ENCODE data around the gene LDLRAD4.
"Not testable (repeated sequence)": the region's sequence is repeated elsewhere in the genome, so short reads cannot be mapped to it uniquely, and the experiment has no call there.

Gene LDLRAD4

DNA sequence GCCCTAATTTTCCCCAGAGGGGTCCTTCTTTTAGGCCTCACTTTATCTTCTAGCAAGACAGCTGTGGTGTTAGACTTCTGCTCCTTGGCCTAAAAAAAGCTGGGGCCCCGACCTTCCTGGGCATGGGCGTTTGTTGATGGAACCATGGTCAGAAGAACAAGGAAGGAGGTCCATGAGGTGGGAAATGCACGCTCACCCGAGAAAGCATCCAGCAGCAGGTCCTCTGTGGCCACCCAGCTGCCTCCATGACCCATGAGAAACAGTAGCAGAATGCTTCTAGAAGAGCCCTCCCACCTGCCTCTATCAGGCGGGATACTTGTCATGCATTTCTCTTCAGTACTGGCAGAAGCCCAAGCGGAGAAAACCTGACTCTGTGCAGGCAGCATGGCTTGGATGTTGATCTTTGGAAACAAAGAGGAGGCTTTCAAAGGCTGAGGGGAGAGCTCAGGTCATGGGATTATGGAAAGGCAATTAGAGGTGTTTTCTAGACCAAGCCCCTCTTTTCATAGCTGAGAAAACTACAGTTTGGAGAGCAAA, 258.7 kb downstream of the LDLRAD4 start:
- DNase-seq: no peak

DNA sequence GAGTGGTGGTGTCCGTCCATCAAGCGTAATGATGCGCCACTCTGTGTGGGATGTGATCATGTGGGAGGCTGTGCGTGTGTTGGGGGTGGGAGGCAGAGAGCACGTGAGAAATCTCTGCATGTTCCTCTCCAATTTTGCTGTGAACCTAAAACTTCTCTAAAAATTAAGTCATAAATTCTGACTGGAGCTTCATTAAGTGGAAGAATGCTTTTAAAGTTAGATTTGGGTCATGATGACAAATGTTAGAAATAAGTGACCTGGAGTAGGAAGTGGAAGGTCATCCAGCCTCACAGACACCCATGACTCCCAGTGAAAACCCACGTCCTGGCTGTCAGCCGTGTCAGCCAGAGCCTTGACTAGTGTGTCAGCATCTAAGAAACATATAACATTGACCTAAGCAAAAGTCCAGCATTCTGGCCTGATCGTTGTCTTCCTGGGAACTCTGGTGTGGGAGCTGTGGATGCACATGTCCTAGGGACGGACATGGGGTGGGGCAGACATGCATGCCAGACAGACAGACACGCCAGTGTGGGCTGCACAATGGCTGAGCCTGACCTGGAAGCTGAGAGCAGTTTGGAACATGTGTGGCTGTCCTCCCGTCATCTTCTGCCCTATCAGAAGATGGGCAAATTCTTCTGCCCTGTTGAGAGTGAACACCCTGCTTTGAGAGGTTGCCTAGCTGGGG, 262.2 kb downstream of the LDLRAD4 start:
- no peak for DNase-seq

DNA sequence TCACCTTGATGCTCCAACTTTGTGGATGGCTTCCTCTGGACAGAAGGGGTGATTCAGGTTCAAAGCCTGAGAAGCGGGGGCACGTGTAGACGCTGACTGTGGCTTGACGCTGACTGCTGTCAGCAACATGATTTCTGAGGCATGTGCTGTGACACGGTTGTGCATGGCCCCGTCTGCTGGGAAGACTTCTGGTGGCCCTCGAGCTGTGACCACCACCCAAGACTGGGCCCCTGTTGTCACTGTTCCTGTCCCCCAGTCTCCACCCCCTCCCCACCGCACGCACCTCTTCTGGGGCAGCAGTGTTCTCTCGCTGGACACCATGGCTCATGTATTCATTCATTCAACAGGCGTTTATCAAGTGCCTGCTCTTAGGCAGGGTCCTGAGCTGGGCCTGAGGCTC, 262.8 kb downstream of the LDLRAD4 start:
- DNase-seq: no peak

DNA sequence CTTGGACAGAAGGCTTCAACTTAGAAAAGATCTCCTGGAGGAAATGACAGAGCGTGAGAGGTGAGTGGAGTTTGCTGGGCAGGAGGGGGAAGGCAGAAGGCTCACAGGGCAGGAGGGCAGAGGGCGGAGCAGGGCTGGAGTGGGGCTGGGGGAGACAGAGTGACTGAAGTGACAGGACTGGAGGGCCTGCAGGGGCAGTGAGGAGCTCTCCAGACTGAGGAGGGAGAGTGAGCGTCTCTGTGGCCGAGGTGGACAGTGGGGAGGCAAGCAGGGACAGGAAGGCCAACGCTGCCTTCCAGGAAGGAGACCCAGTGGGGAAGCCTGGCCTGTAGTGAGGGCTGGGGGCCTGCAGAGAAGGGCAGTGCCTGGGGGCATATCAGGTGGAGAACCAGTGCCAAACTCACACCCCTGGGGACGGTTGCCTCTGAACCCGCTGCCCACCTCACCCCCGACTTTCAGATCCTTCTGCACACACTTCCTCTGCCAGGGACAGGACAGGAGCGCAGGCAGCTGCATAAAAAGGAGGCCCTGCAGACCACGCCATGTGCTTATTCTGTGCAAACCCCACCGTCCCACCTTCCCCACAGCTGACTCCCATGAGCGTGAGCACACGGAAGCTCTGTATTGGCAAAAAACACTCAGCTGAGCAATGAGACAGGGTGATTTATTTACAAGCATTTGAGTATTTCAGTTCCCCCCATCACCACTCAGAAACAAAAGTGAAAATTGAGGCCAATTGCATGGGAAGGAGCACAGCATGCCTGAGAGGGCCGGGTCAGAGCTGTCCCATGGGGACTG, 263.5 kb downstream of the LDLRAD4 start:
- DNase-seq: no peak

DNA sequence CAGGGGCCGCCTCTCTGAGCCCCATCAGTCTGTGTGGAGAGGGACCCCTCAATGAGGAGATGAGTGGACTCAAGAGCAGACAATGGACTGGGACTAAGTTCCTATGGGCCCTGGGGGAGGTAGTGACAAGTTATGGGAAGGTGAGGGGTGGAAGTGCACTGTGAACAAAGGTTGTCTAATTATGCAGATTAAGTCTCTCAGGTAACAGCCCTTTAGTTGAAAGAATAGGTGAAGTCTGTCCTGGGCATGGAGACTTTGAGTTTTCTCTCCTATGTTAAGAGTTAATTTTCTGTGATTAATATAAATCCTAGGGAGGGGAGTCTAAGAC, 264.0 kb downstream of the LDLRAD4 start:
- no peak for DNase-seq

DNA sequence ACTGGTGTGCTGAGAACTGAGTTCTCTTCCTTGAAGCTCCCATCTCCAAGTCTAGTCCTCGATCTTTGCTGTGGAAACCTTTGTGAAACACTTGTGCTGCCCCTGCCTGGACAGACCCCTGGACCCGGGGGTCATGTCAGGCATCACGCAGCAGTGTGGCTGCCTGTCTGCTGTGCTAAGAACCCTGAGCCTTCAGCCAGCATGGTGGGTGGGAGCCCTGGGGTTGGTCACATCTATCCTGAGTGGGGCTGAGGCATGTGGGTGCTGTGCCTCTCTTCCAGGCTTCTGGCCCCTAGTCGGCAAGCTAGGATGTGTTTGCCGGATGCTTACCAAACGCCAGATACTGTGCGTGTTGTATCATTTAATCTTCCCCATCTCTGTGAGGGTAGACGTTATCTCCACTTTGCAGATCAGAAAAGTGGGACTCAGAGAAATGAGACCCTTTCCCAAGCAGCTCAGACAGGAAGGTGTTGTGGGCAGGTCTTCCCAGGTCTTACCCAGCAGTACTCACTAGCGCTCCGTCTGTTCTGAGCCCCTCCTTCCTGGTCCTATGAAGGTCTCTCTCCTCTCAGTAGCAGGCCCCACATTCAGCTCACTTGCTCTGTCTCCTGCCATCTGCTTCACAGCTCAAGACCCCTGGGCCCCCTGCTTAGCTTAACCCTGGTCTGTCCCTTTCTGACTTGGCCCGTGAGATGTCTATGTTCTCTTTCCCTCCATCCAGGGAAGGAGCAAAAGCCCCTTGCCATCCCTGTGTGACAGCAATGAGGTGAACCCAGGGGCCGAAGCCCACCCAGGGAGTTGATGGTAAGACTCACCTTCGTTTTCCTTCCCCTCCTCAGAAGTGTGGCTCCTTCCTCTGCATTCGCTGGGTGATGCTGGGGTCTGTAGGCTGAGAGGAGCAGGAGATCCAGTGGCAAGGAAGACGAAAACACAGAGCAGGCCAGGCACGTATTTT, 265.0 kb downstream of the LDLRAD4 start:
- no peak for DNase-seq

DNA sequence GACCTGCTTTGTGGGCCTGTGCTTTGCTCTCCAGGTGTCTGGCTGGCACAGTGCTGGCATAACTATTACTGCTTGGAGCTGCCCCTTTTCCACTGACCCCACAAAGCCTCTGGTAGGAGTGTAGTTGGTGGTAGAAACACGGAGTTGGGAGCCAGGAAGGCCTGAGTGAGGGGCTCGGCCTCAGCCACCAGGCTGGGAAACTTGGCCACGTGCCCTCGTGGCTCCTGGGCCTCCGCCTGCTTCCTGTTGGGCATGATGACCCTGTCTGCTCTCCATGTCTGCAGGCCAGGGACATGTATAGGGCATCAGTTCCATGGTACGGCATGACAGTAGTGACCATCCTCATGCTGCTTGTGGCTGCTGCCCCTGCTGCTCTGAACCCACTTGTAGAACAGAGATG, 266.6 kb downstream of the LDLRAD4 start:
- DNase-seq: no peak

DNA sequence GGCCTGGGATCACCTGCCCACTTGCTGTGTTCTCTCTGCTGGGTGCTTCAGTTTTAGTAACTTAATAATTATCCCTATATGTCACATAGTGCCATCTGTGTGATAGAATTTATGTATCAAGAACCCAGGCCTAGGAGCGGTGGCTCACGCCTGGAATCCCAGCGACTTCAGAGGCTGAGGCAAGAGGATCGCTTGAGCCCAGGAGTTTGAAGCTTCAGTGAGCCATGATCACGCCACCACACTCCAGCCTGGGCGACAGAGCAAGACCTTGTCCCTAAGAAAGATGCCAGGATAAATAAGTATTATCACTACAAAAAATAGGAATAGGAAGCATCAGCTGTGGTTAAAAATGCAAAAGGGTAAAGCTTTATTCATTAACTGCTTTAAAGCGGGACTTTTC, 267.0 kb downstream of the LDLRAD4 start:
- DNase-seq: no peak

DNA sequence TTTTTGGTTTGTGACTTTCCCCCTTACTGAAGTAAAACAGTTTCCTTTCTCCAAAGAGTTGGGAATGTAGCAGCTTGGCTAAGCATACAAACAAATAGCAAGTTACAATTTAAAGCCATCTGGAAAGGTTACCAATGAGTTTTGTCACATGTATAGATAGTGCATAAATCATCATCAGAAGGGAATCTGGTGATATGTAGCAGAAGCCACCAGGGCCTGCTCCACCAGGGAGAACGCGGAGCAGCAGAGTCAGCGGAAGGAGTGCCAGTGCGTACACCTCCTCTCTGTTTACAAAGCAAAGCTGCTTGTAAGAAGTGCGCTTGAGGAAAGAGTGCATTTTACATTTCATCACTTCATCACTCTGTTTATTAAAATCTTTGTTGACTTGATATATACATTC, 267.7 kb downstream of the LDLRAD4 start:
- DNase-seq: no peak

DNA sequence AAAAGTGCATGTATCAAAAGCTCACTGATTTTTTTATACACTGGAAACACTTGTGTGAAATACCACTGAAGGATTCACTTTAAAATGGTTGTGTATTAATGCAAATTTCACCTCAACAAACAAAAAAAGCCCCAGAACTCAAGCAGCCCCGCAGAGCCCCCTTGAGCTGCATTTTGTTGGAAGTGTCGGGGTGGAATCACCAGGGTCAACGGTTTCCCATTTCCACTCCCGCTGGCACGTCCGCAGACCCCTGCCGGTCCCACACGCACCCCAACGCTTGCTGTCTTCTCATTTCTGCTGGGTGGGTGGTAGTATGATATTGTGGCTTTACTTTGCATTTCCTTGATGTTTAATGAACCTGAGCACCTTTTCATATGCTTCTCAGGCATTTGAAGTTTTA, 268.1 kb downstream of the LDLRAD4 start:
- DNase-seq: no peak

DNA sequence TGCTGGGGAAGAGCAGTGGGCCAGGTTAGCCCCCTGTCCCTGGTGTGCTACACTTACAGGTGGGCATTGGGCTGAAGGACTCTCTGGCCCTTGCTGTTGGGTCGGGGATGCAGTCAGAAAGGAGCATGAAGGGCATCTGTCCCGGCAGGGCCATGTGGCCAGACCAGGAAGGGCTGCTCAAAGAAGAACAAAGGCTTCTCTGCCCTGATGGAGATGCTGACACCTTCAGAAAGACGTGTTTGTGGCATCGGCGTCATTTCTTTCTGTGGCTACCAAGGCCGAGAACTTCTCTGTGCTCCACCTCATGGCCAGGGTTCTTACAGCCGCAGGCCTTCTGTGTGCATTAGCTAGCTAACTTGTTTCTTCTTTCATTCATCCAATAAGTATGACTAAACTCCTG, 268.7 kb downstream of the LDLRAD4 start:
- DNase-seq: peak; percentile 13

DNA sequence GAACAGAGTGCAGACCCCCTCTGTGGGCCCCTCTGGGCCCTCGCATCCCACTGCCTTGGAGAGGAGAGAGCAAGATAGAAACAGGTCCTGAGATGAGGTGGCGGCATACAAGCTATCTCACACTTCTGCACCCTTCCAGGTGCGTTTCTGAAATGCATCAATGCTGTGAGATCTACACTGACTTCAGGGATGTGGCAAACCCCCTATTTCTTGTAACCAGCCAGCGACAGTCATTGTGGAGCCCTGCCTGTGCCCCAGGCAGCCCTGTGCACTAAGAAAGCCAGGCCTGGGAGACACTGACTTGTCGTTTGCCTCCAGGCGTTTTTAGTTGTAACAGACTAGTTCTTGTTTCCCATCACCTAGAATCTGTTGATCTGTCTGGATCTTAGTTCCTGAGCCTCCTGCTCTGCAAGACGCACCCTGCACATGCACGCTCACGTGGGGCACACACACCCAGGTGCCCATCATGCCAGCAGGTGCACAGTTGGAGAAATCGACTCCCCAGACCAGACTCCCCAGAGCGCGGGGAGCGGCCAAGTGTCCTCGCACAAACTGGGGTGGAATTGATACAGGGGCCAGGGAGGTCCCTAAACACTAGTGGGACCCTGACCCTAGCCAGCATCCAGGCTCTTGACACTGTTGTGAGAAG, 269.8 kb downstream of the LDLRAD4 start:
- DNase-seq: no peak

DNA sequence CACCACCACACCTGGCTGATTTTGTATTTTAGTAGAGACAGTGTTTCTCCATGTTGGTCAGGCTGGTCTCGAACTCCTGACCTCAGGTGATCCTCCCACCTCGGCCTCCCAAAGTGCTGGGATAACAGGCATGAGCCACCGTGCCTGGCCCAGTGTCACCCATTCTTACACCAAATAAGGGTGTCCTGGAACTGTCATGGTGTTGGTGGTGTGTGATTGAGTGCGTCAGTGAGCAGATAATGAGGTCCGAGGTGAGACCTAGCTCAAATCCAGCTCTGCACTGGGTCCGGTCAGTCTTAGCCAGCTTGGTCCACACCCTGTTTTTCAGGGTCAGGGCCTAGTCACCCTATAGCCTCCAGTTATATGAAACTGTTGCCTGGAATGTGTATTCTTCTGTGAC, 270.7 kb downstream of the LDLRAD4 start:
- not testable (repeated sequence) for DNase-seq

DNA sequence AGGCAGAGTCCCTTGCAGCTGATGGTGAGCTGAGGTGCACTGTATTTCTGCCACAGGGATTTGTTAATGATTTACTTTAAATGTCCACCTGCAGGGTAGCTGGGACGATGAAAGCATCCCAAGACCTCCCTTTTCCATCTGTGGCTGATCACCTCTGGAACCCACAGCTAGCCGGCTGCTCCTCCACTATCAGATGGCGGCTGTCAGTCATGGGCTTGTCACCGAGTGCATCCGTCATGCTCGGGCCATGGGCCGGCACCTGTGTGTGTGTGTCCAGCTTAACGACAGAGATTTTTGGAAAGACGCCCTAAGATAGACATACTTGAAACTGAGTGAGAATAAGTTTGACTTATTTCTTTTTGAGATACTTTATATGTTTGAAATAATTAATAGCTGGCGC, 272.6 kb downstream of the LDLRAD4 start:
- DNase-seq: no peak

DNA sequence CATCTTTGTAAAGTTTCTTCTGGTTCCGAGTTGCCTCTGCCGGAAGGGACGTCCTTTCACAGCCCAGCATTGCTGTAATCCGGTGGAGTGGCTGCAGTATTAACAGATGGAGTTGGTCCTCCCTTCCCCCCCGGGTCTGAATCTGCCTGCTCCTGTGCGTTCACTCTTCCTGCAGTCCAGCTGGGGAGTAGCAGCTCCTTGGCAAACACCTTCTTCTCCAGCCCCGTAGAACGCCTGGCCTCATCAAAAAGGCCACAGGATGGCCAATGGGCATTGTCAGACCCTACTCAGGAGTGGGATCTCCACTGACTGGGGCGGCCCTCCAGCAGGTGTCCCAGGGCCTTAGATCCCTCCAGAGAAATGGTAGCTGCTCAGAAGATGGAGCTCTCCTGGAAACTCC, 273.8 kb downstream of the LDLRAD4 start:
- DNase-seq: no peak

DNA sequence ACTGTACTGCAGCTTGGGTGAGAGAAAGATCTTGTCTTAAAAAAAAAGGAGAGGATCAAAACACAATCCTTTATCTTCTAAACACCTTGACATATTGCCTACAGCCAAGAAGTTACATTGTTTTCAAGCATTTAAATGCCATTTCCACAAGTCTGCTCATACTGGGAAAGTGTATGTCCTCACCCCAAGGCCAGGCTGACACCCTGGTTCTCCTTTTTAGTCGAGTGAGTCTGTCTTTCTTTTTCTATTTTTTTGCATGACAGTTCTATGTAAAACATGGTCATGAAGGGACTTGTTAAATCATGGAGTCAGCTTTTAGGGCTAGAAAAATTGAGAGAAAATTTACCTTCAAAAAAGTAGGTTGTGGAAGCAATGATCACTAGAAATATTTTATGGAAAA, 274.5 kb downstream of the LDLRAD4 start:
- DNase-seq: no peak

DNA sequence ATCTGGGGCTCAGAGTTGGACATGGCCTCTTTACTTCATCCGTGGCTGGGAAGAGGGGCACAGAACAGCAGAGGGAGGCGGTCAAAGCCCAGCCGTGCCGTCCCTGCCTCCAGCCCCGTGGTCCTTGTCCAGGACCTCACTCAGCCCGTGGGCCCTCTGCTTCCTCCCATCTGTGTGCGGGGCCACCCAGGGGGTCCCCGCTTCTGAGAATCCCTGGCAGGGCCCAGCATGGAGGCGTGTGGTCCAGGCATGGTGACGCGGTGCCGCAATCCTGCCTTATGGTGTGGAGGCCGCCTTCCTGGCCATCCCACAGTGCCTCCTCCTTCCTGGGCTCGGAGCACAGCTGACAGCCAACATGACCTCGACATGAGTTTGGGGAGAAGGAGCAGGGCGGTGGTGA, 275.2 kb downstream of the LDLRAD4 start:
- no peak for DNase-seq

DNA sequence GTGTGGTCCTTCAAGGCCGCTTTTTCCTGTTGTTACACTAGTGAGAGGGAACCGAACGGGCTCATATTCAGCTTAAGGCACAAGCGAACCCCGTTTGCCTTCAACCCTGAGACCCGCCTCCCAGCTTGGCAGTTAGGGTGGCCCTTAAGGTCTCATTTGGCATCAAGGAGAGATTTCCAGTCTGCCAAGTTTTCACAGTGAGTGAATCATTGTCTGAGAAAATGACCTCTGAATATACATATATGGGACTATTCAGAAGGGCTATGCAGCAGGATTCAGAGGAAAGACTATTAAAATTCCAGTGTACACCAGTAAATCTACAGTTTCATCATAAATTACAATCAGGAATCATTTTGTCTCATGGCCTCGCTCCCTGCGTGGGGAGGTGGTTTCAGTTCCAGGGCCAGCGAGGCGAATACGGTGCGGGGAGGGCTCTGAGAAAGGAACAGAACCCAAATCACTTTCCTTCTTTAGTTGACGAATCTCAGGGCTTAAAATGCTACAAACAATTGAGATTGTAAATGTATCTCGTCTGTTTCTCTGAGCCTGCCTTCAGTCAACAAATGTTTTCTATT, 276.4 kb downstream of the LDLRAD4 start:
- no peak for DNase-seq

DNA sequence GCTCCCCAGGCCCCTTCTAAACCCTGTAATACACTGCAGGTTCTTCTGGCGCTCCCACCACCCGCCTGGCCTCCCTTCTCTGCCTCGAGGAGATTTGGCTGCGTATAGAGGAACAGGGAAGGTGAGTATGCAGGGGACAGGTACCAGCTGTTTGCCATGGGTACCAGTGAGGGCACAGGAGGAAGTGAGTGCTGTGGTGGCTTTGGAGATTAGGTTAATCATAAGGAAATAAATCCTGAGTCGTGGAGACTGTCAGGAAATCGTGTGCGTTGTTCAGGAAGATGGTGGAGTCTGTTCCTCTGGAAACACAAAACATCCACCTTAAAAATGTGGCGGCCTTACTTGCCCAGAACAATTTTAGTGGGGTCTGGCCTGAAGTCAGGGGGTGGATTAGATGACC, 277.4 kb downstream of the LDLRAD4 start:
- no peak for DNase-seq

DNA sequence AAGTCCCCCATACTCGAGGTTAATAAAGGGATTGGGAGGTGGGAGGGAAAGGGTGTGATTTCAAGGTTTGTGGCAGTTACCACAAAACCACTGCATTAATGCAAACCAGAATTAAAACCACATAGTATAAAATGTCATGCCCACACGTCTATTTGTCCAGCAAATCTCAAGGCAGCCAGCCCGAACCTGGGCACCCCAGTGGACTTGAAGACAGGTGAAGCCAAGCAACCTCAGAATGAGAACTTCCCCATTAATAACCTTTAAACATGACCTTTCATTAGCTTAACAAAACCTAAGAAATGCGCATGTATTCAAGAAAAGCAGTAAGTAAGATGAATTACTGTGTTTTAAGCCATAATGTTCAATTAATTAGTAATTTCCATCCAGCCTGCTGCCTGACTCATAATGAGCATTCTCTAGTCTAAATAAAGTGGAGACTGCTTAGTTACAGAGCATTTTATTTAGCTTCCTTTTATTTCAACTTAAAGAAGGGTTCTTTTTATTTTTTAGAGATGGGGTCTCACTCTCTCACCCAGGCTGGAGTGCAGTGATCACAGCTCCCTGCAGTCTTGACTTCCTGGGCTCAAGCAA, 278.2 kb downstream of the LDLRAD4 start:
- no peak for DNase-seq

DNA sequence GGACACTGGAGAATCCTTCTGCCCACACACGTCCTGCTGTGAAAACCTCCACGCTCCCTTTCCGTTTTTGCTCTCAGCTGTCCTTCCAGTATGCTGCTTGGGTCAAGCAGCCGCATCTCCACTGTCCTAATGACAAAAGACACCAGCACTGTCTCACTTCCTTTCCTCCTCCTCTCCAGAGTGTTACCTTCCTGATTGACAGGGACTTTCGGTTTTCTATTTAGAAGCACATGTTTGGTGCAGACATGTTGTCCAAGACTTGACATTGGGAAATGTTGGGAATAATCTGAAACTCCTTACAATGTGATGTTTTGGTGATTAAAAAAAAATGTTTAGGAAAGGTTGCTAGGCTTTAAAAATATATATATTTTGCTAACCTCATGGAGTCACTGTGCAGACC, 281.2 kb downstream of the LDLRAD4 start:
- no peak for DNase-seq

DNA sequence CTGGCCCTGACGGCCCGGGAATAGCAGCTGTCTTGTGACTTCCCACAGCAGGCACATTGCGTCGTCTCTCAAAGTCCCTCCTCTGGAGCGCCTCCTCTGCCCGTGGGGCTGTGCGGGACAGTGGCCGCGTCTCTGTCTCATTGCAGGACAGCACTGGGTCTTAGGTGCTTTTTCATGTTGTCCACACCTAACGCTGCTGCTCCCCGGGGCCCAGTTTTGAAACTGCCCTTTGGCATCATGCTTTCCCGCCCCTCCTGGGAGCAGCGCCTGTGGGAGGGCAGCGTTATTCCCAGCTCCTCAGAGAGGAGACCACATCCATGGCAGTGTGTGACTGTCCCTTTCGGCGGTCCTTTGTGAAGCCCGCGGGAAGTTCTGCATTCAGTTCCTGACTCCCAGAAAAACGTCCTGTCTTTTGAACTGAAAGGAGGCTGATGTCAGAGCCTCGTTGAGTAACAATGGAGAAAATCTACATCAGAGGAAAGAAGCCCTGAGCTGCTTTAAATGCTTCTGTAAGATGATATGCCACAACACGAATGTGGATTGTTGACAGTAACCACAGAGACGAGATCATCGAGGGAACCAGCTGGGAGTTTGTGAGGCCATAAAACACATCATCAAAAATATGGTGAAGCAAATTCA, 281.8 kb downstream of the LDLRAD4 start:
- no peak for DNase-seq

Measured in RPMI8226 (cell line).